A172 (cell line): ENCODE measurements around the gene PLD5. TPM values are rescaled to one million over a fixed set of nuclear protein-coding genes. Genes with fewer than 3 reads are reported as not detected.
"Not testable (repeated sequence)": the region's sequence is repeated elsewhere in the genome, so short reads cannot be mapped to it uniquely, and the experiment has no call there.

ENCODE experiments used
- DNase-seq: peaks from one replicate; pipeline ENCODE4 v3.0.0-alpha.2; 2015; ENCODE audit warnings: low spot score
- total RNA-seq: library from RNA; depleted of rRNA; stranded (reverse); fragments of >200 nt; shearing (Covaris generic); gene quantifications from 2 replicates; pipeline ENCODE4 v1.2.3, GENCODE V29; 2014

Gene PLD5
- total RNA-seq, 1 experiment from 2014 or later = not detected

DNA sequence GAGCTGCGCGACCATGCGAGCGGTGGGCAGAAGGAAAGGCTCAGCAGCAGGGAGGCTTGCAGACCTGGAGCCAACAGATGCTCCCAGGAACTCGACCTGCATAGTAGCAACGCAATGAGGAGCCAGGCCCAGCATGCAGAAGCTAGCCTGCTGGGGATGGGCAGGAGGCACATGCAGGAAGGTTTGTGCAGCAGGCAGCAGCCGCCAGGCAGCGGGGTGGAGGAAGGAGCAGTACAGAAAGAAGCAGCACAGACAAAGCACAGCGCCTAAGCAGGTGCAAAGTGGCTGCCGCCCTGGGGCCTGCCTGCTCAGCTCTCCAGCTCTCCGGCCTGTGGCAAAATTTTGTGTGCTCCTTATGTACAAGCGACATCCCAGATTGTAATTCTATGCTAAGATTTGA, 312.1 kb downstream of the PLD5 start:
- DNase-seq = no peak

DNA sequence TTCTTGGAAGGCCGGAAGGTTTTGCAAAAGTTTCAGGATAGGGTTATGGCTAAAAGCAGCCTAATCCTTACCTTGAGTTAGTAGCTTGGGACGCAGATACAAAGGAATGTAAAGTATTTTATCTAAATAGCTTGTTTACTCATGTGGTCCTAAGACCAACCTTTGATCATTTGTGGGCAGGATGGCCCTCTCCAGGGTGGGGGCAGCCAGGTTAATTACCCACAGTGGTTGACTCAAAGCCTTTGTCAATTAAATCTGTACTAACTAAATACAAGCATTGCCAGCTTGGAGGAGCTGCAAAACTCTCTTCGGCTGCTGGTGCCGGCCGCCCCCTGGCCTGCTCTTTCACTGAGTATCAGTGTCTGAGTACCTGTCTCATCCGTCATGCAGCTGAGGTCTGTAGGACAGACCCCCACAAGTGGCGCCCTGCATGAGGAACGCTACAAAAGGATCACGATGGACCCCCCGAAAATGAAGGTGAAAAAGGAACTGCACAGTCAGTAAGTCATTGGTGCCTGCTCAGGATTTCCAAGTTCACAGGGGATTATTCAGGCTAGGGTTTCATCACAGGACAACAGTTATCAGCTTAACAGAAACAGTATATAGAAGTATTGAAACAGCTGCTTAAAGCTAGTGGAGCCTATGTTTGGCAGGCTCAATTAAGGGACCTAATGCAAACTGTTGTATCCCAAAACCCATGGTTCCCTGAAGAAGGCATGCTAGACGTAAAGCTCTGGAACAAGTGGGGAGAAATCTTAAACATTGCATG, 313.1 kb downstream of the PLD5 start:
- DNase-seq = no peak

DNA sequence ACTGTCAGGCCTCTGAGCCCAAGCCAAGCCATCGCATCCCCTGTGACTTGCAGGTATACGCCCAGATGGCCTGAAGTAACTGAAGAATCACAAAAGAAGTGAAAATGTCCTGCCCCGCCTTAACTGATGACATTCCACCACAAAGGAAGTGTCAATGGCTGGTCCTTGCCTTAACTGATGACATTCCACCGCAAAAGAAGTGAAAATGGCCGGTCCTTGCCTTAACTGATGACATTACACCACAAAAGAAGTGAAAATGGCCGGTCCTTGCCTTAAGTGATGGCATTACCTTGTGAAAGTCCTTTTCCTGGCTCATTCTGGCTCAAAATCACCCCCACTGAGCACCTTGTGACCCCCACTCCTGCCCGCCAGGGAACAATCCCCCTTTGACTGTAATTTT, 314.2 kb downstream of the PLD5 start:
- DNase-seq = not testable (repeated sequence)

DNA sequence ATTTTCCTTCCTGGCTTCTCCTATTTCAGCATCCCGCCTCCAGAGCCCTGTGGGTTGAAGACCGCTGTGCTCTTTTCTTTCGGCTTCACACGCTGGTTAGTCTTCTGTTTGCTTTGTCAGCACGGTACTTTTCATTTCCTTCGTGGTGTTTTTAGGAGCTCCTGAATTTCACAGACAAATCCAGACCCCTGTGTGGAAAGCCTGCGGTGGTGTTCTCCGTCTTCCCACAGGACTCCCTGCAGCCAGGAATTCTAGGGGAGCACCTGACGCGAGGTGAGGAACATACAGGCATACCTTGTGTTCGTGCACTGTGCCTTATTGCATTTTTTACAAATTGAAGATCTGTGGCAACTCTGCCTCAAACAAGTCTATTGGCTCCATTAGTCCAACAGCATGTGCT, 315.4 kb downstream of the PLD5 start:
- DNase-seq = no peak

DNA sequence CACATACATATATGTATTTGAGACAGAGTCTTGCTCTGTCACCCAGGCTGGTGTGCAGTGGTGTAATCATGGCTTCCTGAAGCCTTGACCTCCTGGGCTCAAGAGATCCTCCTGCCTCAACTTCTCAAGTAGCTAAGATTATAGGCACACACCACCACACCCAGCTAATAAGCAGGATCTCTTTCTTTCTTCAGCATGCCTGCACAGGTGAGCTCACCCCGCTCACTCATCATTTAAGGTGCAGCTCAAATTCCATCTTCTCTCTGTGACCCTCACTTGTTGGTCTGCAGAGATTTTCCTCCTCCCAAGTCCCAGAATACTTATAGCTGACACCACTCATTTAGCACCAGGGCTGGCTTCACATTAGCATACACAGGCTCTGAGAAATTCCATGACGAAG, 316.5 kb downstream of the PLD5 start:
- DNase-seq = no peak

DNA sequence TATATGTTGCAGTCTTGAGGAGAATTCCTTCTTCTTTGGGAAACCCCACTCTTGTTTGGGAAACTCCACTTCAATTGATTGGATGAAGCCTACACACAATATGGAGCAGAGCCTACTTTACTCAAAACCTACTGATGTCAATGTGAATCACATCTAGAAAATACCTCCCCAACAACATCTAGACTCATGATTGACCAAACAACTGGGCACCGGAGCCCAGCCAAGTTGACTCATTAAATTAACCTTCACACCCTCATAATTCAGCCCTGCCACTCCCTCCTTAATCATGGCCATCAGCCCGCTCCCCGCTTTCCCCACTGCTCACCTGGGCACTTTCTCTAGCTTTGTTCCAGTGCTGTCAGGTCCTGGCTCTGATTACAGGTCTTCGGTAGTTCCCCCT, 317.5 kb downstream of the PLD5 start:
- DNase-seq = no peak

DNA sequence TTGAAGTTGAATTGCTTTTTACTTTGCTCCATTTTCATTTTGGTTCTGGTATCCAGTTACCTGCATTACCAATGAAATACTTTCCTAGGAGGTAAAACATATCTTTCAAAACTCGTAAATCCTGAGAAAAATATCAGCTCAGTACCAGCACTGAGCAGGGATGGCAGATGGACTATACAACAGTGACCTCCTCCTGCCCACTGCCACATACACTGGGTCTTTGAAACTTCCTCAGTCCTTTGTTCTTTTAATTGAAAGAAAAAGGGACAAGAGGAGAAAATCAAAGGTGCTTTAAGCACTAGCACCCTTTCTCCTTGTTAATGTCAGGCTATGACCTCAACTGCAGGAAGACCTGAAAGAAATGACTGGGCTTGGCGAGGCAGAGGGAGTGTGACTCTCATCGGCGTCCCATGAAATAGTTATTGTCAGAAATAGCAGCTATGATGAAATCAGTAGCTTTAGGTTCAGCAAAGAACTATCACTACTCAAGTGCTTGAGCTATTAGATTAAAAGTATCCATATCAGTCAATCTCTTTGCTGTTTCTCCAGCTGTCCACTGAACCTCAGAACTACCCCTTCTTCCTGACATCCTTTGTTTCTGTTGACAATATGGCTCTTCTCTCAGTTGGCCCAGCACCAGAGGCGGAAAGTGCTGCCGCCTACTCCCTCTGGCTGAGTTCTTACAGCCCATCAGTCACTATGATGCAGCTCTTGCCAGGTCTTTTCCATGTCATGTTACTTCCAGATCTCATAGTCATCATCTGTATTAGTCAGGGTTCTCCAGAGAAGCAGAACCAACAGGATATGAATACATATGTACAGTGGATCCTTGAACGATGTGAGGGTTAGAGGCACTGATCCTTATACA, 318.6 kb downstream of the PLD5 start:
- DNase-seq = no peak

DNA sequence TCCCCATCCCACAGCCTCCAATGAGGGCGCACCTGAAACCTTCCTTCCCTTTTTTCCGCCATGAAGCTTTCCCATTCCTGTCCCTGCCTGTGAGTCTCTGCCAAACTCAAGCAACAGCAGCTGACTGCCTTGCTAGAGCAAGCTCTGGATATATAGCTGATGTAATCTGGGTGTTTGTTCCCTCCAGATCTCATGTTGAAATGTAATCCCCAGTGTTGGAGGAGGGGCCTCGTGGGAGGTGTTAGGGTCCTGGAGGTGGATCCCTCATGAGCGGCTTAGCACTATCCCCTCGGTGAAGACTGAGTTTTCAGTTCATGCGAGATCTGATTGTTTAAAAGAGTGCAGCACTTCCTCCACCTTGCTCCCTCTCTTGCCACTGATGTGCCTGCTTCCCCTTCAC, 321.2 kb downstream of the PLD5 start:
- DNase-seq = no peak

DNA sequence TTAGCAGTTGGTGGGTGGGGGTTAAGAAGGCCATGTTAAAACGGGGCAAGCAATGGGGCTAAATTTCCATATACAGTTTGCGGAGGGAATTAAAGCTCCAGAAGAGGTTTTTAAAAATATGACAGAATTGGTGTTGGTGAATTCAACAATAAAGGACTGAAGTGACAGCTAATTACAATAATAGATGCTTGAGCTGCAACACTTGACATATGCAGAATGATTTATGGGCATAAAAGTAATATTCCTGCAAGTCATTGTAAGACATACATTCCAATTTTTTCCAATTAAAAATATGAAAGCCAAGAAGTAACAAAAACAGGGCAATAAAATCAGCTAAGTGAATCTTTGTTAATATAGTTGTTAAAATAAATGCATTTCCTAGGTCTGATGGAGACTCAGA, 323.4 kb downstream of the PLD5 start:
- no peak for DNase-seq

DNA sequence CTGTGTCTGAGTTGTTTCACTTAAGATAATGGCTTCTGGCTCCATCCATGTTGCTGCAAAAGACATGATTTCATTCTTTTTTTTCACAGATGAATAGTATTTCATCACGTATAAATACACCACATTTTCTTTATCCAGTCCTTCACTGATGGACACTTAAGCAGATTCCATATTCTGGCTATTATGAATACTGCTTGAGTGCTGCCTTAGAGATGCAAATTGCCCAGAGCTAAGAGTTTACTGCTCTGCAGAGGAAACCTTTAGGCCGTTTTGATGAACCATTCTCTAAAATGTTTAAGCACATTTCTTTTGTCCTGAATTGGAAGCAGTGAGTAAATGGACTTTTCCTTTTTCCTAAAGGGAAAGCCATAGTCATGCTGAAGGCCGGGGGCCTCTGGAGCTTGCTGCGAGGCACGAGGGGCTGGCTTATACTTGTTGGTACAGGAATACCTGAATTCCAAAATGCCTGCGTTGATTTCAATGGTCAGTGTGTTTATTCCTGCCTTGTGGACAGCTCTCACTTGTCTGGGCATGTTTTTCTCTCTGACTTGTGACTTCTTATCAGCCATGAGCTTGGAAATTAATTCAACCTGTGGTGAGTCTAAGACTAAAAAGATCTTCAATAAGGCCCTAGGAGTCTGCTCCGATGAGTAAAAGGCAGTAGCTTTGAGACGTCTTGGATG, 324.6 kb downstream of the PLD5 start:
- no peak for DNase-seq

DNA sequence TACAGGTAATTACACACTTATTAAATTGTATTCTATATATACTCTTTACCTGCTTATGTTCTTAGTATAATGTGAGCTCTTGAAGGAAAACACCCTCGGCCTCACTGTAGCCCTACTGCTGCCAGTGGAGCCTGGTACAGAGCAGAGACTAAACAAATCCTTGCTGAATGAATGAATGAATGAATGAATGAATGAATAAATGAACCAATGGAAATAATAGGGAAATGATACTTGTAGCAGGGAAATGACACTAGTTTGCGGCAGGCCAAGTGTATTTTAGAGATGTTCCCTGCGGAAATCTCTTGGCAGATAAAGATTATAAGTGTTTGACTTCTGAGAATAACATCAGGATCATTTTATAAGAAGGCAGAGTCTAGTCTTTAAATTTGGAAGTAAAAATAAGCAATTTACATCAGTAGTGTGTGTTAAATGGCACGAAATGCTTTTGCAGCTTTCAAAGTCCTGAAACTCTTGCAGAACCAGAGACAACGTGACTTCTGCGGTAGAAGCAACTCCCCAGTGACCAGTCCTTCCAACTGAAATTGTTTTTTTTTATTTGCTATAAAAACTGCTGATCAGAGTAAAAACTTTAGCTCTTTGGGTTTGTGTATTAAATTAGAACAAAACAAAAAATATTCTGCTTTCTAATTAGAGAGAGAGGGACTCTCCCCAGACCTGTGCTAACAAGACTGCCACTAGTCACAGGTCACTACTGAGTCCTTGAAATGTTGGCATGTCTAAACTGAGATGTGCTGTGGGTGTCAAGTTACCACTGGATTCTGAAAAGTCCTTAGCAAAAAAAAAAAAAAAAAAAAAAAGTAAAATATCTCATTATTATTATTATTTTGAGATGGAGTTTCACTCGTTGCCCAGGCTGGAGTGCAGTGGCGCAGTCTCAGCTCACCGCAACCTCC, 326.3 kb downstream of the PLD5 start:
- no peak for DNase-seq

DNA sequence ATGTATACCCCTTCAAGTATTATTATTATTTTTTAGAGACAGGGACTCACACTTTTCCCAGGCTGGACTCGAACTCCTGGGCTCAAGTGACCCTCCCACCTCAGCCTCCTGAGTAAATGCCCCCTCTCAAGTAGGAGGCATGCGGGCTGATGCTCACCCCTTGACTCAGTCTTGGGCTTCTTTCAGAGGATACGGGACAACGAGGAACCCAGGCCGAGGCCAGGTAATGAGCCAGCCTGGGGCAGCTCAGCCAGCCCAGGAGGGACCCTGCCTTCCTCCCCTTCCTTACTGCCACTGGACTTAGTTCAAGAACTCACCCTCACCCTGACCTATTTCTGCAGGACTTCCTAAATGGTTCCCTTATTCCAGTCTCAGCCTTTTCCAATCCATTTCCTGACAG, 327.6 kb downstream of the PLD5 start:
- DNase-seq = no peak

DNA sequence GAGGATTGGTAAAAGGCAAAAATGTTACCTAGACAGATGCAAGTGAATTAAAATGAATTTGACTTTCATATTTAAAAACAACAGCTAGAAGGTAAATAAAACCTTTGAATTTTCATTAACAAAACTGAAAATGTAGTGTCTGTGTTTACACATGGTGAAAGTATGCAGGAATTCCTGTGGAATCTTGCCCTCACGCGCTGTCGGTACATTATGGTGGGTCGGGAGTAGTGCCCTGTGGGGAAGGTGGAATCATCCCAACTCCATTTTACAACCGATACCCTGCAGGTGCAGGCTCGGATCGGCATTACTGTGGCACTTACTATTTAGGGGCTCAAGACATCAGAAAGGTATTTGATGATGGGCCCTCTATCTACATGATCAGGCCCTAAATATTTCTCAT, 328.4 kb downstream of the PLD5 start:
- no peak for DNase-seq

DNA sequence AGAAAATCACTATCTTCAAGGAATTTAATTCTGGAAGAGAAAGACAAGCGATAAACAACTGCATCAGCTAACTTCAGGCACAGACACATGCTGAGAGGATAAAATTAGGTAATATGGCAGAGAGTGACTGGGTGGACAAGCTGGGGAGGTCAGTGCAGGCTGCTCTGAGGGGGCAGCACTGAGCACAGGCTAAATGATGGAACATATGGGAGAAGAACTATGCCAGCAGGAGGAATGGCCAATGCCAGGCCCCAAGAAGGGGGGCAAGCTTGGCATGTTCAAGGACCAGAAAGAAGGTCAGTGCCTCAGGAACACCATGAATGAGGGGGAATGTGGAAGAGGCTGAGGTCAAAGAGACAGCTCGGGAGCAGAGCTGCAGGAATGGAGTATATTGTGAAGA, 334.9 kb downstream of the PLD5 start:
- no peak for DNase-seq

DNA sequence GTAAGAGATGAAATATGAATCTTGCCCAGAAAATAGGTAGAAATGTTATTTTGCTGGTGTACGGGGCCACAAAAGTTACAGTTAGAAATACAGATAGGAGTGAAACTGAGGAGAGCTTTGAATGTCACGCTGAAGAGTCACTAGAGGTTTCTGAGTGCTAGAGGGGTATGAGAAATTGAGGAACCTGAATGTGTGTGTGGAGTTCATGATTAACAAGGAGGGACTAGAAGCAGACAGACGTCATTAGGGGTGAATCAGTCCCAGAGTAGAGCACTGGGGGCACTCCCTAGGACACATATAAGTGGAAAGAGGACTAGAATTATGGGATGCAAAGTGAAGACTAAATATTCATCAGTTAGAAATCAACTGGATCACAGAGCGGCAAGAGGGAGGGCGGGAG, 336.7 kb downstream of the PLD5 start:
- DNase-seq = no peak

DNA sequence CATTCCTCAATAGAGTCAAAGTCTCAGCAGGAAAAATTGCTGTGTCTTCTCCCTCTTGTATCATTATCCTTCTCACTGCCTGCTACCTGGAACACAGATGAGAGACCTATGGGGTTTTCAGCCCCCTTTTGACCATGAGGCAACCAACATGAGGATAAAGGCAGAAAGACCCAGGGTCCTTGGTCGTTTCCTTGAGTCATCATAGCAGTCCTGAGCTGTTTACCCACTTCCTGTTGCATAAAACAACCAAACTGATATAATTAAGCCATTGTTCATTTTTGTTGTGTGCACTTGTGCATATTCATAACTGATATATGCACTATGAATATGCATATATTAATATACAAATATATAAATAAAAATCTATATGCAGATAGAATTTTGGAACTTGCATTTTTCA, 337.3 kb downstream of the PLD5 start:
- DNase-seq = no peak

DNA sequence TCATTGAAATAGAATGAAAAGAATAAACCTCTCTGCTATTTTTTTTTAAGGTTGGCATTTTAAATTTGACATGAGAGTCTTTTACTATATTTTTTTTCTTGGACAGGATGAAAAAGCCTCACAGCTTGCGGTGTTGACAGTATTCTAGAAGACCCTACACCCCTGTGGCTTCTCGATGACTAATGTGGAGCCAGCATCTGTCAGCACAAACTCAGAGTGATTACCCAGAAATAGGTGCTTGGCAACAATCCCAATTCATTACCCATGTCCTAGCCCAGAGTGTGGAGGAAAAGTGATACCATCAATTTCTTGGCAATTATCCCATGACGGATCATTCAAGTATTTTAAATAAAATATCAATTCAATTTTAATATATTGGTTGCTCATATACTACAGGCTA, 338.8 kb downstream of the PLD5 start:
- no peak for DNase-seq

DNA sequence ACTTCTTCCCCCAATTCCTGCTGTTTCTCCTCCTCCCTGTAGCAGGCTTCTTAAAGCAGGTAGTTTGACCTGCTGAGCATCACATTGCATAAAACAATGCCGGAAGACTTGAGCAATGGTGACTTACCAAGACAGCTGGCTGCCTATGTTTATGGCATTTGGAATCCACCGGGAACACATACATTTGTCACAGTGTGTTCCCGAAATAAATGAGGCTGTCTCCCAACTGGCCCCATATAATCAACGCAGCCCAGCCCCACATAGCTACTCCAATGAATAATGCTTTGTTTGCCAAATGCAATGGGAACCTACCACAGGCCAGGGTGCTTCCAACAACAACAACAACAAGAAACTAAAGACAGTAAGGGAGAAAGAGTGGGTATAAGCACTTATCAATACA, 339.5 kb downstream of the PLD5 start:
- DNase-seq = no peak

DNA sequence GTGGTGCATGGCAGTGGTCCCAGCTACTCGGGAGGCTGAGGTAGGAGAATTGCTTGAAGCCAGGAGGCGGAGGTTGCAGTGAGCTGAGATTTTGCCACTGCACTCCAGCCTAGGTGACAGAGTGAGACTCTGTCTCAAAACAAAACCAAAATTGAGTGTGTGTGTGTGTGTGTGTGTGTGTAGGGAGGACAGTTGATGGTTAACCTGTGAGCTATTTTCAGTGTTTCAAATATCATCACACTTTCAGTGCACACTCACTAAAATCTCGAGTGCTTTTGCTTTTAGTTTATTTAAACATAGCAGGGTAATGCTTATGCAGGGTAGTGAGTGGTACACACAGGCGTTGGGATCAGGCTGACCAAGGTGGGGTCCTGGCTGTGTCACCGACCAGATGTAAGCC, 344.7 kb downstream of the PLD5 start:
- not testable (repeated sequence) for DNase-seq

DNA sequence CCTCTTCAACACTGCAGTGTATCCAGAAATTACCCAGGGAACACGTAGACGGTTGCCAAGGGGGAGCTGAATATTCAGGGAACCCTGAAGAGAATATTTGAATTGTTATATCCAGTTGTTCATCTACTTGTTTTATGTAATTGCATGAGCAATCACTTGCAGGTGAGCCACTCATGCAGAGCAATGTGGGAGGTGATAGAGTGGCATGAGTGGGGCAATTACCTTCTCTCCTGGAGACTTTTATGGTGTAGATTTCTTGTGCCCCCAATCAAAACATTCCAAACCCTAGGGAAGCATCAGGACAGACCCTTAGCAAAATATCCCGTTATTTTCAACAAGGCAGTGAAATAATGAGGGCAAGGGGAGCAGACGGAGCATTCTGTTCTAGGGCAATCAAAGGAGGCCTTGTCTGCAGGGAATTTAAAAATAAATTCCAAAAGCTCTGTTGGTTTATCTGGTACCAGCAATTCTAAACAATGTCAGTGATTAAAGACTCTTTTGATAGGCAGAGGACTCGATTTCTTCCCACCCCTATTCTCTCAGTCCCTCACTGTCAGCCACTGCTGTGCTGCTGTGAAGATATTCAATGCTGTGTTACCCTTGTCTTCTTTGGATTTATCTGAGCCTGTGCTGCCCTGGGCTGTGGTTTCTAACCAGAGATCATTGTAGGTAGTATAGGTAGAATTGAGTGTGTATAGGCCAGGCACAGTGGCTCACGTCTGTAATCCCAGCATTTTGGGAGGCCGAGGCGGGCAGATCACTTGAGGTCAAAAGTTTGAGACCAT, 345.4 kb downstream of the PLD5 start:
- no peak for DNase-seq

DNA sequence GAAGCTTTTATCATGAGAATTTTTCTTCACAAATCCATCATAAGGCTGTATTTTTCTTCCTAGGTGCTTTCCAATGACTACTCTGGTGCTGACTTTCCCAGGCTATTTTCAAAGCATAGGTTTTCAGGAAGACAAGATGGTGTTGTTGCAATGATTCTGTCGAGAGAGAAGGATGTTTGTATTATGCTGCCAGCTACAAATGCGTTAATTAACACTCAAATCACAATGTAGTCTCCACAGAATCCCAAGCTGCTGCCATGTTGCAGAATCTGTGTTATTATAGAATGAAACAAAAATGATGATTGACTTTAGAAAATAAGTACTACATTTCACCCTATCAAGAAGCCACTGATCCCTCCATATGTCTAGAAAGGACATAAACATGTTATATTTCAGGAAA, 346.1 kb downstream of the PLD5 start:
- DNase-seq = no peak
